HEK293 (cell line): Measurements from ENCODE around the gene ENAH.
"Not testable (repeated sequence)": the region's sequence is repeated elsewhere in the genome, so short reads cannot be mapped to it uniquely, and the experiment has no call there.

Experiments used
- CTCF ChIP-seq: fragments of 450-650 bp; formaldehyde crosslinking; IDR thresholded peaks from 2 replicates; pipeline ENCODE4 v1.5.1; 2016; ENCODE audit warnings: missing biosample characterization, missing genetic modification characterization
- YY2 ChIP-seq: fragments of 450-650 bp; formaldehyde crosslinking; IDR thresholded peaks from 2 replicates; pipeline ENCODE4 v1.5.1; 2016; ENCODE audit warnings: missing biosample characterization, missing genetic modification characterization
- ZFP69B ChIP-seq: fragments of 450-650 bp; formaldehyde crosslinking; IDR thresholded peaks from 2 replicates; pipeline ENCODE4 v1.5.1; 2016; ENCODE audit warnings: missing biosample characterization, missing genetic modification characterization
- ZNF302 ChIP-seq: fragments of 450-650 bp; formaldehyde crosslinking; IDR thresholded peaks from 2 replicates; pipeline ENCODE4 v1.5.1; 2016; ENCODE audit warnings: missing biosample characterization, missing genetic modification characterization, low read depth
- ZNF335 ChIP-seq: fragments of 450-650 bp; formaldehyde crosslinking; conservative IDR thresholded peaks from 2 replicates; pipeline ENCODE4 v1.5.1; 2016; ENCODE audit warnings: missing biosample characterization, missing genetic modification characterization
- ZNF521 ChIP-seq: fragments of 450-650 bp; formaldehyde crosslinking; IDR thresholded peaks from 2 replicates; pipeline ENCODE4 v1.5.1; 2017; ENCODE audit warnings: missing biosample characterization, mild to moderate bottlenecking, missing genetic modification characterization
- ZNF544 ChIP-seq: fragments of 450-650 bp; formaldehyde crosslinking; IDR thresholded peaks from 2 replicates; pipeline ENCODE4 v1.5.0; 2017; ENCODE audit warnings: missing biosample characterization, missing genetic modification characterization
- ZNF548 ChIP-seq: fragments of 450-650 bp; formaldehyde crosslinking; IDR thresholded peaks from 2 replicates; pipeline ENCODE4 v1.5.1; 2016; ENCODE audit warnings: missing biosample characterization, missing genetic modification characterization
- ZNF549 ChIP-seq: fragments of 450-650 bp; IDR thresholded peaks from 2 replicates; pipeline ENCODE4 v1.5.1; 2018; ENCODE audit warnings: missing biosample characterization, missing genetic modification characterization, mild to moderate bottlenecking, inconsistent platforms, moderate library complexity

- TF ChIP-seq CTCF (tag by site-specific recombination); ZFP69B; ZNF335 (tag by site-specific recombination); ZNF521; ZNF549 (tag by site-specific recombination); ZNF548; ZNF302 (tag by site-specific recombination); YY2 (tag by site-specific recombination): not testable (repeated sequence)
- TF ChIP-seq ZNF544 = 0 out of 2 replicates have a peak, but pooled peaks have one; percentile 35
Measured at GRCh38 chr1:225698194-225698593, 45.3 kb upstream of the ENAH start.
